Left forelimb (tissue), 1 donor: ENCODE measurements around the gene CSRNP2.
"Not testable (repeated sequence)": the region's sequence is repeated elsewhere in the genome, so short reads cannot be mapped to it uniquely, and the experiment has no call there.

ENCODE experiments used
- DNase-seq: peaks from one replicate; pipeline ENCODE4 v3.0.0-alpha.2; 2018; ENCODE audit warnings: low spot score

The CSRNP2 gene

DNA sequence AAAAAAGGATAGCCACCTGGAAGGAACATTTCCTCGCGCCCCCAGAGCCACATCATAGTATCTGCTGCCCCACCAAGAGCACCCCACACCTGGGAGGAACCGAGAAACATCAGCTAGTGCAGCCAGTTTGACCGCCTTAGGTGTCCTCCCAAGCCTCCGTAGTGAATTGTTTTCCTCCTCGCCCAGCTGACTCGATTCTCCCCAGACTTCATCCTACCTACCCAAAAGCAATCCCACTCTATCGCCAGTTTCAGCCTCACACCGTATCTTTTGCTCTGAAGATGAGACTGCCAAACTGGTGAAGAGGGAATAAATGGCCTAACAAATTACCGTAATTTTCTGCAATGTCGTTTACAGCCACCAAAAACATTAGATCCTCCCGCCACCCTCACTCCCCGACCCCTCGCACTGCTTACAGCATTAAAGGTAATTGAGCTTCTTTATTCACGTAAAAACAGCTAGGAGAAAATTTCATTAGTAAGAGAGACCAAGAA lies 56.0 kb downstream of the CSRNP2 start:
- no peak for DNase-seq

DNA sequence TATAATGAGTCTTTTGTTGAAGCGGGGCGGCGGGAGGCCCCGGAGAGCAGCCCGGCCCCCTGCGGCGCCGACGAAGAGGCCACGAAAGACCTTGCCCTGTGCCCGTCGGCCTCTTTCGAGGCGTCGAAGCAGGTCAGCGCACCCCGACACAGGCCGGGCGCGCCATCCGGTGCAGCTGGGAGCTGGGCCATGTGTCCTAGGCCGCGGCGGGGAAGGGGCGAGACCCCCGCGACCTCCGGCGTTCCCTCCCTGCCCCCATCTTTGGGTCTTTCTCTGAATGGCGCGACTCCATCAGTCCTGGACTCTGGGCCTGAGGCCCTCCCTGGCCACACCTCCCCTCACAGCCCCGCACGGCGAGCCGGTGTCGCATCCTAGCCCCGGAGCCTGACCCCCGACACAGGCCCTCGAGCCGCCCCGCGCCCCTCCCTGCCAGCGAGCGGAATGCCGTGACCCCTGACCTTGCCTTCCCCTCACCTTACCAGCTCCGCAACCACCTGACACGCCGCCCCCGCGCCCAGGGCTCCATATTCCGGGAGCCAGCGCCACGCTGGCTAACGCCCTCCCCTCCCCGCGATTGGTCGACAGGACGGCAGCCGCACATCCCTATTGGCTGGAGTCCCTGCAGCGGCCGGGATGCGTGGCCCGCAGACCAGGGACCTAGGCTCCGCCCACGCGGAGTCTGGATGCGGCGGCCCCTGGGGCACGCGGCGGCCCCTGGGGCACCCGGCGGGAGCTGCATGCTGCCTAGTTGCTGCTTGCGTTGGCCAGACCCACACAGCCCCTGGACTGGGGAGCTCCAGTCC lies 57.4 kb downstream of the CSRNP2 start, which contains the start of gene SLC11A2:
SLC11A2 (minus strand) TSS at position 549 of the 803 bp plus-strand sequence. CDS start 15,656 bp downstream, outside the sequence.
- DNase-seq, result peak; percentile 94

DNA sequence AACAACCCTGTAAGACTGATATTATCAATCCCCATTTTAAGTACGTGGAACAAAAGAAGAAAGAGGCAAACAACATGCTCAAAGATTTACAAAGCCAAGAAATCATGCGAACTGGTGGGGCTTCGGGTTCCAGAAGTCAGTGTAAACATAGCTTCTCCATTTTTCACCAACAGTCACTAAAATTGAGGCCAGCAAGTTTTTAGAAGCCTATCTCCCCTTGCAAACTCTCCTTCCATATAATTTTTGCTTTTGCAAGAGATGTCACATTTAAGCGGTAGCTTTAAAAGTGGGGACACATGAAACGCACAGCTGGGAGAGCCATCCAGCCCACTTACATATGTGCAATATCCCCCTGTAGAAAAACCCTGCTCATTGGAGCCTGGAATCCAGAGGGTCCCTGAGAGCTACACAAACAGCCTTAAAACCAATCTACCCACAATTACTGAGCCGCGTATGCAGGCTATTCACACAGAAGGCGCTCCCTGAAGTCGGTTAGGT lies 58.0 kb downstream of the CSRNP2 start:
- no peak for DNase-seq

DNA sequence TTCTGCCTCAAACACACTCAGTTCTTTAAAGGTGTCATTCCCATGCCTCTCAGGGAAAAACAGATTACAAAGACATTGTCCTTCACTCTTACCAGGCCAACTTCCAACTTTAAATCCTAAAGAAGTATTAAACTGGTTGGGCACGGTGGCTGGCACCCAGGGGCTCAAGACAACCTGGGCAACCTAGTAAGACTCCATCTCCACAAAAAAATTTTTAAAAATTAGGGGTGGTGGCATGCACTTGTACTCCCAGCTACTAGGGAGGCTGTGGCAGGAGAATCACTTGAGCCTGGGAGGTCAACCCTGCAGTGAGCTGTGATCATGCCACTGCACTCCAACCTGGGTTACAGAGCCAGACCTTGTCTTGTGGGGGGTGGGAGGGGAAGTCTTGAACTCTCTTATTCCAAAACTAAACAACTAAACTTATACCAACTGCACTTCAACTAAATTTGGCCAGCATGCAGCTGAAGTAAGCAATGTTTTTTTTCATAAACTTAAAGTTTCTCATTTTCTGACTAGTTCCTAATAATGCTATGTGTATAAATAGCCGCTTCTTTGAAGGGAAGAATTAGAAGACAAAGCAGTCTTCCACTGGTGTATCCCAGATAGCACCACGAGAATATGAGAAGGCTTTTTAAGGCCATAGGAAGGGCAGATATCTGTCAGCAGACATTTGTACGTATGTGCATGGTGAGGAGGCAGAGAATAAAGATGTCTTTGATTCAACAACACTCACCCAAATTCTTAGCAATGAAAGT lies 59.6 kb downstream of the CSRNP2 start:
- DNase-seq, result no peak

DNA sequence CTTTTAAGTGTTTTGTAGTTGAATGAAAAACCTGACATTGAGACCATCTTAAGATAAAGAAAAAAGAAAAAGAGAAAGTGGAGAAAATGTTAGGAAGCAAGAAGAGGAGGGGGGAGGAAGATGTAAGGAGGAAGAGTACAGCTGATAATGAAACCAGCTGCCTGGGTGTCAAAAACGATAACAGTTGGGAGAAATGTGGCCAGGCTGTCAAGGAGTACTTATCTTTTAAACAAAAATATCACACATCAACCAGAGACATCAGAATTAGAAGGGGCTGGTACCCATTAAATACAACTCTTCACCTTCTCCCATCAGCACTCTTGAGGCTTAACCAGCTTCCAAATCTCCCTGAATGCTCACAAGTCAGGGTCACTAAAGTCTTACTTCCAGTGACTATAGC lies 61.7 kb downstream of the CSRNP2 start:
- no peak for DNase-seq

DNA sequence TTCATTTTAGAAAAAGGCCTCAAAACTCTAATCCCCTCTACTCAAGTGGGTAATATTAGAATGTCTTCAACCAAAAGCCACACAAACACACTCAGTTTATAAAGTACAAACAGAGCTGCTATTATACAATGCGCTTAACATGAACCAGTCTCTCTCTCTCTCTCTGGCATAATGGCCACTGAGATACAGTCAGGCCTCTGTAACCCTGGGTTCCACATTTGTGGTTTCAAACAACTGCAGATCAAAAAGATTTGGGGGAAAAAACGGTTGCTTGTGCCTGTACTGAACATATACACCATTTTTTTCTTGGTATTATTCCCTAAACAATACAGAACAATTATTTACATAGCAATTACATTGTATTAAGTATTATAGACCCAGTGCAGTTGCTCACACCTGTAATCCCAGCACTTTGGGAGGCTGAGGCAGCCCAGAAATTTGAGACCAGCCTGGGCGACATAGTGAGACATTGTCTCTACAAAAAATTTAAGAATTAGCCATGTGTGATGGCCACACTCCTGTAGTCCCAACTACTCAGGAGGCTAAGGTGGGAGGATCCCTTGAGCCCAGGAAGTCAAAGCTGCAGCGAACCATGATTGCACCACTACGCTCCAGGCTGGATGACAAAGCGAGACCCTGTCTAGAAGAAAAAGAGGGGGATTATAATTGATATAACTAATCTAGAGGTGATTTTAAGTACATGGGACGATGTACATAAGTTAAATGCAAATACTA lies 62.8 kb downstream of the CSRNP2 start:
- no peak for DNase-seq

DNA sequence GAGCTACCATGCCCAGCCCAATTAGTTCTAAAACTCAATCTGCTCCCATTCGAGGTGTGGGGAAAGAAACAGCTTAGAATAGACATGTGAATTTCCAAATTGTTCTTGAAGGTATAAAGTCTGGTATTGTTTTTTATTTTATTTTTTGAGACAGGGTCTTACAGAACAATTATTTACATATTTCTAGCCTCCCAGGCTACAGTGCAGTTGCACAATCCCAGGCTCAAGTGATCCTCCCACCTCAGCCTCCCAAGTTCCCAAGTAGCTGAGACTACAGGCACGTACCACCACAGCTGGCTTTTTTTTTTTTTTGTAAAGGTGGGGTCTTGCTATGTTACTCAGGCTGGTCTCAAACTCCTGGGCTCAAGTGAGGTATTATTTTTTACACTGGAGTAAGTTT lies 63.5 kb downstream of the CSRNP2 start:
- DNase-seq, result no peak

DNA sequence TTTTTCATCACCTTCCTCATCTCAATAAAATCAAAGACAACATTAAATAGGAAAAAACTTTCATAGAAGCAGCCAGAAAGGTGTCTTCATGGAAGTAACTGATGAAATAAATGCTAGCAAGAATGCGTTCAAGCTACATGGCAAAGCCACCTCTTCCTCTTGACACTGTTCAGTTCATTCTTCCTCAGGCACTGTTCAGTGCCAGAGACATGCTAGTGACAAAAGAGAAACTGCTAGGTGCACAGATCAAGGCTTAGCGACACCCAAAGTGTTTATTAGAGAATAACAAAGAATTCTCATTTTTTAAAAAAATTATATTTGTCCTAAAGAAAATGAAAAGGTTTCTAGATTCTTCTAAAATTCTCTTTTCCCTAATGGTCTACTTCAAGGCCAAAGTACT lies 64.4 kb downstream of the CSRNP2 start:
- no peak for DNase-seq

DNA sequence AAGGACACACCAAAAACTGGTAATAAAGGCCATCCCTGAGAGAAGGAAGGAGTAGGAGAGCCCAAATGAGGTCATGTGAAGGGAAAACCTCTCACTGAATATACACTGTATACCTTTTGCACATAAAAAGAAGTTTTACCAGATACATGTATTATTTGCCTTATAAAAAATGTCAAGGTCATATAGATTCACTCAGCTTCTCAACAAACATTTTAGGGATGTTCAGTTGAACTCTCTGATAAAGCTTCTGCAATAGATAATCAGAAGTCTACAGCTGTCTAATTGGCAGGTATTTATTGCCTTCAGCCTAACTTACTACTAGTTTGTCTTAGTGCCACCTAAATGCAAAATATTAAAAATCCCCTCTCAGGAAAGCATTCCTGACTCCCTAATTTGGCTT lies 65.9 kb downstream of the CSRNP2 start:
- no peak for DNase-seq

DNA sequence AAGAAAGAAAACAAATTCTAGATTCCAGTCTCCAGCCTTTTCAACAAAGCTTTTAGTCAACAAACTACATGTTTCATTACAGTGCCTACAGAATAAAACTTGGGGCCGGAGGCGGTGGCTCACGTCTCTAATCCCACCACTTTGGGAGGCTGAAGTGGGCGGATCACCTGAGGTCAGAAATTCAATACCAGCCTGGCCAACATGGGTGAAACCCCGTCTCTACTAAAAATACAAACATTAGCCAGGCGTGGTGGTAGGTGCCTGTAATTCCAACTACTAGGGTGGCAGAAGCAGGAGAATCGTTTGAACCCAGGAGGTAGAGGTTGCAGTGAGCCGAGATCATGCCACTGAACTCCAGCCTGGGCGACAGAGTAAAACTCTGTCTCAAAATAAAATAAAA lies 68.9 kb downstream of the CSRNP2 start:
- DNase-seq, result not testable (repeated sequence)

DNA sequence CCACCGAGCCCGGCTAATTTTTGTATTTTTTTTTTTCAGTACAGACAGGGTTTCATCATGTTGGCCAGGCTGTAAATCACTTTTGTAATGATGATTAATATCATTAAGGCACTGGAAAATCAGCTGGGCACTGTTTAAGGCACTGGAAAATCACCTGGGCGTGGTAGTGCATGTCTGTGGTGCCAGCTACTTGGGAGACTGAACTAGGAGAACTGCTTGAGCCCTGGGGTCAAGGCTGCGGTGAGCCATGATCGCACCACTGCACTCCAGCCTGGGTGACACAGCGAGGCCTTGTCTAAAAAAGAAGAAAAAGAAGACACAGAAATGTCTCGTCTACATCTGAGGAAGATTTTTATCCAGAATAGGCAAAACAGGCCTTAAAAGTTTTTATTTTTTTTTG lies 70.0 kb downstream of the CSRNP2 start:
- no peak for DNase-seq

DNA sequence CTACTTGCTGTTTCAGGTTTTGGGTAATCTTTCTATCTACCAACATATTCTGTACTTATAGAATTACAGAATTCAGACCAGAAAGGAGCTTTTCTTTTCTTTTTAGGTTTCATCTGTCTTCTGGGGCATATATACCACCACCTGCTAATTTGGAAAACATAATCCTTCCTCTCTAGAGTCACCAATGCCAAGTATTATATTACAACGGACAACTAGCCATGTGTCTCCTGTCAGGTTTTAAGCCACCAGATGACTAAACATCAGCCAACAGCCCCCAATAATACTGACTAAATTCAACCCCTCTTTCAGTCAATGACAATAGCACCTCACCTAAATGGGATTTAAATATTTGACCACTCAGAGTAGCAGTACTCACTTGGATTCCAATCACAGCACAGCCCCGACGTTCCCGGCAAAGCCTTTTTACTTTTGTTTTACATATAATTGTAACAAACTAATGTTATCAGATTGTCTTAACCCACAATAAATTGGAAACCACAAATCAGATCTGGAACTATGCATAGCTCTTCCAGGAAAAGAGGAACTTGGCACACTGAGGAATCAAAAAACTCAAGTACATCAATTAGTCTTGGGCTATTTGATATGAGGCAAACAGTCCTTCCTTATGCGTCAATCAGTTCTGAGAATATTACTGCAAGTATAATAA lies 70.7 kb downstream of the CSRNP2 start:
- DNase-seq, result no peak

DNA sequence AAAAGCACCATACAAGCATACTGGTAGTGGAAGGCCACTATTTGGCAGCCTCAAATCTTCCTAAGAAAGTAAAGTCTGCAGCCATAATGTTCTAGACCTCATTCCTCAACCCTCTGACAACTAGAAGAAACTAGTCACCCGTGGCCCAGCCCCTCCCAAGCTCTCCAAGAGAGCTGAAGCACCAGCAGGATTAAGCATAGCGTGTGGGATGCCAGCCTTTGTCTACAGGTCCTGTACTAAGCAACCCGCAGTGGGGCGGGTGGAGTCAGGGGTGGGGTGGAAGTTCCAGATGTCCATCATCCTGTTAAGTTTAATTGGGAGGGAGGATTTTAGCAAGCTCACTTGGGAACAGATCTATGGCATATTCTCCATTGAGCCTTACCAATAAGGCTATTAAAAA lies 71.4 kb downstream of the CSRNP2 start:
- DNase-seq, result no peak
